GM19023 (cell line): Measurements from ENCODE around the gene NOC4L.

Experiments
- ATAC-seq: cut with Tn5 transposase; IDR thresholded peaks from one replicate; pipeline ENCODE4 v1.9.1; 2021; ENCODE audit warnings: mild to moderate bottlenecking, moderate library complexity; ENCODE audit not compliant: unreplicated experiment

Gene NOC4L

GRCh38 chr12:132178801-132179401, 34.6 kb downstream of the NOC4L start:
- ATAC-seq: no peak

- ATAC-seq: no peak
Measured at GRCh38 chr12:132179431-132180362, 35.4 kb downstream of the NOC4L start.

GRCh38 chr12:132180648-132181546, 36.6 kb downstream of the NOC4L start:
- ATAC-seq: no peak

GRCh38 chr12:132181570-132182200, 37.4 kb downstream of the NOC4L start:
- ATAC-seq: no peak

- ATAC-seq: no peak
Measured at GRCh38 chr12:132182206-132182710, 38.0 kb downstream of the NOC4L start.

- no peak for ATAC-seq
Measured at GRCh38 chr12:132182711-132183365, 38.6 kb downstream of the NOC4L start.

GRCh38 chr12:132185705-132186104, 41.4 kb downstream of the NOC4L start:
- no peak for ATAC-seq

- no peak for ATAC-seq
Measured at GRCh38 chr12:132186208-132186856, 42.1 kb downstream of the NOC4L start.

- ATAC-seq: no peak
Measured at GRCh38 chr12:132186857-132187620, 42.8 kb downstream of the NOC4L start.

GRCh38 chr12:132187646-132188450, 43.6 kb downstream of the NOC4L start:
- ATAC-seq: no peak

- no peak for ATAC-seq
Measured at GRCh38 chr12:132188451-132188901, 44.2 kb downstream of the NOC4L start.

- no peak for ATAC-seq
Measured at GRCh38 chr12:132188916-132189325, 44.7 kb downstream of the NOC4L start.

- ATAC-seq: peak; percentile 88
Measured at GRCh38 chr12:132189378-132190011, 45.2 kb downstream of the NOC4L start.

GRCh38 chr12:132190012-132190755, 45.9 kb downstream of the NOC4L start:
- peak; percentile 28 for ATAC-seq

- no peak for ATAC-seq
Measured at GRCh38 chr12:132190834-132191500, 46.7 kb downstream of the NOC4L start.
